ENCODE data around the gene HMG20A.

Gene HMG20A

GRCh38 chr15:77430652-77431051 lies 10.0 kb downstream of the HMG20A start:
- no peak for DNase-seq (ENCODE audit: low read depth)

GRCh38 chr15:77436822-77437221 lies 16.1 kb downstream of the HMG20A start:
- no peak for DNase-seq (ENCODE audit: low read depth)

DNA sequence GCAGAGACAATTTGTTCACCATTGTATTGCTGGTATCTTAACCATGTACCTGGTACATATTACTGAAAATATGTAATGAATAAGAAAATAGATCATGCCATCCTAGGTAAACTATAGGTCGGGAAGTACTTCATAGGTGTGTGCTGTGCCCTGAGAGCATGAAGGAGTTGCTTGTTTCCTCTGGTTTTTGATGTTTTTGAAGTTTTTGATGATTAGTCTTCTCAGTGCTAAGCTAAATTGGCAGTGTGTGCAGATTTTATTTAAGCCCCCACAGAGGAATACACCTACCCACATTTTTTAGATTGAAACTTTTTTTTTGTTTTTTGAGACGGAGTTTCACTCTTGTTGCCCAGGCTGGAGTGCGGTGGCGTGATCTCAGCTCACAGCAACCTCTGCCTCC lies 16.6 kb downstream of the HMG20A start:
- DNase-seq (ENCODE audit: low read depth): no peak

DNA sequence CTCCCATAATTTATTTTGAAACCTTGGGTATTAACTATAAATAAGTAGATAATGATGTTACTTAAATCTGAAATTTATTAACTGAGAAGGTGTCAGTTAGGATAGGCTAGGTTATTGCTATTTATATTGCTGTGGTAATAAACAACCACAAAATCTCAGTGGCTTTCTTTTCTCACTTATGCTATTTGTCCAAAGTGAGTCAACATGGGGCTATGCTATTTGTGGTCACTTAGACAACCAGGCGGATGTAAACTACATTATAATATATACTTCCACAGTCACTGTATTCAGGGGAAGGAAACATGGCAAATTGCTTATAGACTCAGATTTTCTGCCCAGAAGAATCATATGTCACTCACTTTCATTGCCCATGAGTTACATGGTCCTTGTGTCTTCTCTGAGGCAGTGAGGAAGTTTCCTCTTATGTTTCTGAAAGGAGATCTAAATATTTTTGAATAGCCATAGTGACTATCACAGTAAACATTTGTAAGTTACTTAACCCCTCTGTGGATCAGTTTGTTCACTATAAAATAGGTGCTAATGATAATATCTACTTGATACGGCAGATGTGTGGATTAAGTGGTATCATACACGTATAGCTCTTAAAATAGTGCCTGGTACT lies 19.8 kb downstream of the HMG20A start:
- DNase-seq (ENCODE audit: low read depth): peak; percentile 35

DNA sequence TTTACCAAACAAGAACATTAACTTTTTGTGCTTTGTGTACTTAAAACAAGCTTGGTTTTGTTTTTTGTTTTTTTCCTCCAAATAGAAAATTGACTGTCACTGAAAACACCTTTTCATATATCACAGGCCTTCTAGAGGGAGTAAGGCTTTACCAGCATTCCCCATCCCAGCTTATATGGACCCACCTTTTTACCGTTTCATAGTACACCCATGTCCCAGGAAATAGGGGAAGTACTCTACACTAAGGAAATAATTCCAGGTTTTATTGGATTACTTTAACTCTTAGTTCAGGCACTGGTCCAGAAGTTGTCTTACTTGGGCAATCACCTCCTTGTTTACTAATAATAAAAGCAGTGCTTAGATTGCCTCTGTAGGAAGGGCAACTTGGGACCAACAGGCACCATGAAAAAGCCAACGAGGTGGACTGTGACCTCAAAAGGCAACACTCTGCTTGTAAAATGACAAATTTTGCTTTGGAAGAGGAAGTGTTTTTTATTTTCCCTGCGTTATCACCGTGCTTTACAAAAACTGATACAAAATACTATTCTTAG lies 26.2 kb downstream of the HMG20A start:
- no peak for DNase-seq (ENCODE audit: low read depth)

DNA sequence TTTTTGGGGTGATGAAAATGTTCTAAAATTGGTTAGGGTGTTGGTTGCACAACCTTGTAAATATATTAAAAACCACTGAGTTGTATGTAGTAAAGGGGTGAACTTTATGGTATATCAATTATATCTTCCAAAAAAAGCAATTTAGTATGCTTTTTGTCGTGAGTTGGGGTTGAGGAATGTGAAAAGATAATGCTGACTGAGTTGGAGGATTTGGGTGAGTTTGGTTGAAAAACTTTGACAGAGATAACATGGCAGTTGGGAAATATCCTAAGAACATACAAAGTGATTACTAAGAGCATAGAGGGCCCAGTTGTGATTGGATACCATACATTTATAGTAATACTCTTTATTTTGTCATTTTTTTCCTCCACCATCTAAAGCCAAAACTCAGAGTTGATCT lies 33.6 kb downstream of the HMG20A start:
- DNase-seq (ENCODE audit: low read depth): no peak

GRCh38 chr15:77454951-77455350 lies 34.3 kb downstream of the HMG20A start:
- peak; percentile 36 for DNase-seq (ENCODE audit: low read depth)

GRCh38 chr15:77455696-77456321 lies 35.1 kb downstream of the HMG20A start:
- DNase-seq (ENCODE audit: low read depth): peak; percentile 81

GRCh38 chr15:77456746-77457145 lies 36.1 kb downstream of the HMG20A start:
- no peak for DNase-seq (ENCODE audit: low read depth)

GRCh38 chr15:77457191-77457904 lies 36.7 kb downstream of the HMG20A start:
- DNase-seq (ENCODE audit: low read depth): no peak

DNA sequence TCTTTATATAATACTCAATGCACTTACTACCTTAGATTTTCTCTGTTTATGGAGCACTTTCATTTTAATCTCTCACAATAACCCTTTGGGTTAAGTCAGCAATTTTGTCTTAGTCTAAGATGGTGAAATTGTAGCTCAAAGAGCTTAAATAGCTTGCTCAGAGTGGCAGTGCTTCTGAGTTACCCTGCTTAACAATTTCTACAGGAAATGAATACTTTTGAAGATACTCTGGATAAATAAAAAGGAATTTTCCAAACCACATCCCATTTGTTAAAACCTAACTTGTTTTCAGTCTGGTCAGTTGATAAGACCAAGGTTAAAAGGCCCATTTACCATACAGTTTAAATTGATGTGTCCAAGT lies 37.2 kb downstream of the HMG20A start:
- DNase-seq (ENCODE audit: low read depth): peak; percentile 42

DNA sequence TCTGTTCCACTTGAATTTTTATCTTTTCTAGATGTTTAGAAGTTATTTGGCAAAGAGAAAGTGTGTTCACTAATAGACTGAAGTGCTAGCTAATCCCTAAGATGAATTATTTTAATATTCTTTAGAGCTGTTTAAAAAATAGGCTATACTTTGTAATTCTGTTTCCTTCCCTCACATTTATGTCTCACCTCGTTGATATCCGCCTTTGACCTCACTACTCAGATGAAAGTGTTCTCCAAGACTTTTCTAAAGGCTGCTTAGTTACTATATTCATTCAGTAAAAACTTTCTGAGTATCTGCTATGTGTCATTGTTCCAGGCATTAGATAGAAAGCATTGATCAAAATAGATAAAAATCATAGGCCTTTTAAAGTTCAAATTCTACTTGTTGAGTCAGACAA lies 38.3 kb downstream of the HMG20A start:
- DNase-seq (ENCODE audit: low read depth): no peak

DNA sequence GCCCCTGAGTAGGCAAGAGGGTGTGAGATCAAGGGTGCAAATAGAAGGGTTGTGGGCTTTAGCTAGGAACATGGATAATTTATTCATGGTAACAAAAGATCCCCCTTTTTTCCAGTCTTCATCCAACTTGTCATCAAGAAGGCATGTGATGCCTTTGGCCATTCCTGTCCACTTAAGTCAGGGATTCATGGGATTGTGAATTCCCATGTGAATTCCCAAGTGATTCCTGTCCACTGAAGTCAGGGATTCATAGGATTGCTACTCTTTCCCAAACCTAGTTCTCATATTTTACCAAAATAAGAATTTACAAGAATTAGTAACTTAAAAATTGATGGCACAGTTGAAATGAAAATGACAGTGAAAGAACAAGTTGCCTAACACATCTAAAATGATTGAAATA lies 40.8 kb downstream of the HMG20A start:
- no peak for DNase-seq (ENCODE audit: low read depth)

- no peak for DNase-seq (ENCODE audit: low read depth)
Observed at GRCh38 chr15:77464129-77464865, 43.6 kb downstream of the HMG20A start.

DNA sequence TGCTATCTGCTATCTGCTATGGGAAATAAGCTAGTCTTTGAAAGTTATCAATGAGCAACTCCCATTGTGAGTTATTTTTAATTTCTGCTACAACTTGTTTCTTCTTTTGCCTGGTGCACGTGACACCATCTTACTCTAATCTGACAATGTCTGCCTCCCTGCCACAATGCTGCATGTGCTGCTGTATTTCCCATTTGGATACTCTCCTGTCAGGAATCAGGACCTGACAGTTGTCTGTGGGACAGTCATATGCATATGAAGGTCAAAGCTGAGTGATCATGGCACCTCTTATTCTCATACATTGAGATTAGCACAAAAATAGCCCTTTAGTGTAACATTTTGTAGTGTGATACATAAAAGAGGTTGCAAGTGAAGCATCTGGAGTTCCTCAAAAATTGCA lies 45.8 kb downstream of the HMG20A start:
- DNase-seq (ENCODE audit: low read depth): no peak

DNA sequence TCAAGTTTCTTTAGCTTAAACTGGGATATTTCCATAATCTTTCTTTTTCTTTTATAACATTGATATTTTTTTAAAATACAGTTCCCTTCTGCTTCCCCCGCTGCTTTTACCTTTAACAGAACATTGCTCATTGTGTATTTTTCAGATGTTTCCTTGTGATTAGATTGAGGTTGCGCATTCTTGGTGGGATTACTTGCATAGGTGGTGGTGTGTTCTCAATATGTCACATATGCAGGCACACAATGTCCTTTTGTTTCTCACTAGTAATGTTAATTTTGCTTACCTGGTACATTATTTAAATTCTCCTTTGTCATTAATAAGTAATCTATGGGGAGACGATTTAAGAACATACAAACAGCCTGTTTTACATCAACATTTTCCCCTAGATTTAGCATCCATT lies 48.2 kb downstream of the HMG20A start:
- no peak for DNase-seq (ENCODE audit: low read depth)

DNA sequence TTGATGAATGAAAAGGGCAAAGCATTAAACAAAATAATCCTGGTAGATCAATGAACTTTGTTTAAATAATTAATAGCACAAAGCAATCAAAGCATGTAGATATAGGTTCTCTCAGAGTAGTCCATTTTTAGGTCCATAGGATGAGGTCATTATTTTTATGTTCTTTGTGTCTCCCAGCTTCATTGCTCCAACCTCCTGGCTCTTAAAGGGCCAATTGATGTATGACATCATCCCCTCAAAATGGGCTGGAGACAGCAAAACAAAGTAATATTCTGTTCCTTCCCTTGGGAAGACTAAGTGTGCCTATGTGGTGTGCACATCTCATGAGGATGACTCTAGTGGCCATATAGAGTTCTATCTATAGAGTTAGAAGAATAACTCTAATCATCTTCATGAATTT lies 49.5 kb downstream of the HMG20A start:
- no peak for DNase-seq (ENCODE audit: low read depth)

GRCh38 chr15:77473328-77473727 lies 52.6 kb downstream of the HMG20A start:
- DNase-seq (ENCODE audit: low read depth): no peak

- DNase-seq (ENCODE audit: low read depth): no peak
Observed at GRCh38 chr15:77474310-77474988, 53.8 kb downstream of the HMG20A start.

DNA sequence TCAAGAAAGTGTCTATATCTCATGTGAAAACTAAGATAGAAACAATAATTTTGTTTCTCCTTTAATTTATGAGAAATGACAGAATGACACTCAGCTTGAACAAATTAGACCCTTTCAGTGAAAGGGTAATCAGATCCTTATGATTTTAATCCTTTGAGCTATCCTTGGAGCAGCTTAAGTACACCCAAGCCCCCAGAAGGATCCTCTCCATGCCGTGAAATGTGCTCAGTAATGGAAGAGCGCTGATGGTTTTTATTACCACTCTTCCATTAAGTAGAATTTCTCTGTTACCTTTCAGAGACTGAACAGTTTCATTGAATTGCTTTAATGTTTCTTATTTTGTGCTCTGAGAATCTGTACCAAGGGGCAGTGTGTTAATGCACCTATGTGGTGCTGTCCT lies 54.3 kb downstream of the HMG20A start:
- no peak for DNase-seq (ENCODE audit: low read depth)

GRCh38 chr15:77475898-77476297 lies 55.2 kb downstream of the HMG20A start:
- DNase-seq (ENCODE audit: low read depth): no peak

DNA sequence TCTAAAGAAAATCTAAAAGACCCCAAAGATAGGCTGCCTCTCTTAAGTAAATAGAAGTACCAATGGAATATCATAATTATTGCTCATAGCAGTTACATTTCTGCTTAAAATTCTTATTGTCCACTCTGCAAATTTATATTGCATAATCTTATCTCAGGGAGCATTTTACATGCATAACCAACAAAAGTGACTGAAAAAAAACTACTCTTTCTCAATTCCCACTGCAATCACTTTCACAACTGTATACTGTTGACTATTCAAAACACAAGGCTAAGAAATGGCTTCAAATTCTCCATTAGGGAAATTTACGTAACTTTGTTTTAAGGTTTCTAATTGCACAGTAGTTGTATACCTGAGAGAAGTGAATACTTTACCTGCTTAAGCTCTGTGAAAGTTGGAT lies 56.3 kb downstream of the HMG20A start:
- peak; percentile 15 for DNase-seq (ENCODE audit: low read depth)

All from fibroblast of gingiva (primary cell).